ENCODE measurements around the gene MYO7A. TPM values are rescaled to one million over a fixed set of nuclear protein-coding genes. Genes with fewer than 3 reads are reported as not detected.

The MYO7A gene
- polyA plus RNA-seq, 1 donor (not counting 4 experiments of a cell fraction or from before 2014, with no cell fraction given), result 0.75 TPM

DNA sequence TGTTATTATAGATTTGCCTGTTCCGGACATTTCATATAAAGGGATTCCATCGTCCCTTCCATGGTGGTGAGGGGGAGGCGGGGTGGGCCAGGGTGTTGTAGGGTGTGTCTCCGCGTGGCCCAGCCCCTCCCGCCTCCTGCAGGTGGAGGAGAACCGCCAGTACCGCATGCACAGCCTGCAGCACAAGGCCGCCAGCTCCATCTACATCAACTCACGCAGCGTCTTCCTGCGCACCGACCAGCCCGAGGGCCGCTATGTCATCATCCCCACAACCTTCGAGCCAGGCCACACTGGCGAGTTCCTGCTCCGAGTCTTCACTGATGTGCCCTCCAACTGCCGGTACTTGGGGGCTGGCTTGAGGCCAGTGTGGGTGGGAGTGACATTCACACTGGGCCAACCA, 7.5 kb upstream of the MYO7A start:
- Histone ChIP-seq H3K4me2 (ENCODE audit: control insufficient read depth, extremely low read depth, insufficient read depth, low read depth, low read length) (no peak overlapping the region), H3K9me3 (ENCODE audit: control insufficient read depth, low read depth, low read length) (no peaks in the 10 kb centered on the region), H3K9ac (ENCODE audit: control insufficient read depth, extremely low read depth, insufficient read depth, low read length) (no peak overlapping the region), H3K9me1 (ENCODE audit: control insufficient read depth, extremely low read depth, insufficient read depth, low read length) (no peaks in the 10 kb centered on the region), H3K79me2 (ENCODE audit: control insufficient read depth, insufficient read depth, low read length) (no peaks in the 10 kb centered on the region), H3K4me1 (ENCODE audit: control insufficient read depth, extremely low read depth, insufficient read depth, low read length) (no peaks in the 10 kb centered on the region), H2AFZ (ENCODE audit: control insufficient read depth, low read length) (no peak overlapping the region), H3K27me3 (ENCODE audit: control insufficient read depth, extremely low read depth, insufficient read depth, low read length) (no peaks in the 10 kb centered on the region), H3K27ac (ENCODE audit: control insufficient read depth, insufficient read depth, low read length) (no peak overlapping the region), H3K4me3 (ENCODE audit: control insufficient read depth in 2 of 3, extremely low read depth in 1 of 3, insufficient read depth in 2 of 3, low read depth in 1 of 3, low read length in 3 of 3) (no peak overlapping the region), H4K20me1 (ENCODE audit: control insufficient read depth, extremely low read depth, insufficient read depth, low read length) (no peaks in the 10 kb centered on the region), H3K36me3 (ENCODE audit: control insufficient read depth in 2 of 2, extremely low read depth in 1 of 2, insufficient read depth in 2 of 2, low read length in 2 of 2) (no peaks in the 10 kb centered on the region)
- dilution Hi-C loops (cut with MboI; ENCODE audit: extremely low pct_ligation_motif_present, low sequenced_read_pairs), result no loop called here
- DNase-seq (ENCODE audit: low read depth, low spot score) (no peak), FAIRE-seq (no peak)
- TF ChIP-seq, protein P1, sequence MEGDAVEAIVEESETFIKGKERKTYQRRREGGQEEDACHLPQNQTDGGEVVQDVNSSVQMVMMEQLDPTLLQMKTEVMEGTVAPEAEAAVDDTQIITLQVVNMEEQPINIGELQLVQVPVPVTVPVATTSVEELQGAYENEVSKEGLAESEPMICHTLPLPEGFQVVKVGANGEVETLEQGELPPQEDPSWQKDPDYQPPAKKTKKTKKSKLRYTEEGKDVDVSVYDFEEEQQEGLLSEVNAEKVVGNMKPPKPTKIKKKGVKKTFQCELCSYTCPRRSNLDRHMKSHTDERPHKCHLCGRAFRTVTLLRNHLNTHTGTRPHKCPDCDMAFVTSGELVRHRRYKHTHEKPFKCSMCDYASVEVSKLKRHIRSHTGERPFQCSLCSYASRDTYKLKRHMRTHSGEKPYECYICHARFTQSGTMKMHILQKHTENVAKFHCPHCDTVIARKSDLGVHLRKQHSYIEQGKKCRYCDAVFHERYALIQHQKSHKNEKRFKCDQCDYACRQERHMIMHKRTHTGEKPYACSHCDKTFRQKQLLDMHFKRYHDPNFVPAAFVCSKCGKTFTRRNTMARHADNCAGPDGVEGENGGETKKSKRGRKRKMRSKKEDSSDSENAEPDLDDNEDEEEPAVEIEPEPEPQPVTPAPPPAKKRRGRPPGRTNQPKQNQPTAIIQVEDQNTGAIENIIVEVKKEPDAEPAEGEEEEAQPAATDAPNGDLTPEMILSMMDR (optimal IDR thresholded peaks at IDR 0.05 in 1 of 3, IDR thresholded peaks at IDR 0.05 in 1 of 3, conservative IDR thresholded peaks at IDR 0.05 in 1 of 3; ENCODE audit: extremely low read depth in 1 of 3, insufficient read depth in 2 of 3, low read length in 3 of 3), result no peak
- no peak for TF ChIP-seq EZH2 (IDR thresholded peaks at IDR 0.05; ENCODE audit: low read length)

DNA sequence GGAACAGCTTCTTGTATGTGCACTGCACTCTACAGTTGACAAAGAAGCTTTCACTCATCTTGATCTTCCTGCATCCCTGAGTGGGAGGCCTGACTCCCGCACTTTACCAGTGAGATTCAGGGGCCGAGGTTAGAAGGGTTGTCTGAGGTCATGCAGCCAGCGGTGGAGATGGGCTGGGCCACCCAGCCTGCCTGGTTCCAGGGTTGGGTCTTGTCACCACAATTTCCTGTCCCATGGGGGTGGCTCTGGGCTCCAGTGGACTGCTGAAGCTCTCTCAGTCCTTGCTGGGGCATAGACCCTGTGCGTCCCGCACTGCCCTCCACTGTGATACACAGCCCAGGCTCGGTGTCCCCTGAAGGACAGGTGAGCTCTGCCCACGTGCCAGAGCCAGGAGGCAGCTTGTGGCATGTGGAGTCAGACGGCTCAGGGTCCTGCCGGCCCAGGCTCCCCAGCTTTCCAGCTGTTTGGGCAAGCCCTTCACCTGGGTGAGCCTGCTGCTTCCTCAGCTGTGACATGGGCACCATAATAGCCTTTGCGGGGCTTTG, 6.9 kb upstream of the MYO7A start:
- Histone ChIP-seq H3K9me1 (ENCODE audit: control insufficient read depth, extremely low read depth, insufficient read depth, low read length) (no peaks in the 10 kb centered on the region), H3K27ac (ENCODE audit: control insufficient read depth, insufficient read depth, low read length) (no peak overlapping the region), H3K9me3 (ENCODE audit: control insufficient read depth, low read depth, low read length) (no peaks in the 10 kb centered on the region), H3K4me2 (ENCODE audit: control insufficient read depth, extremely low read depth, insufficient read depth, low read depth, low read length) (no peak overlapping the region), H3K36me3 (ENCODE audit: control insufficient read depth in 2 of 2, extremely low read depth in 1 of 2, insufficient read depth in 2 of 2, low read length in 2 of 2) (no peaks in the 10 kb centered on the region), H3K79me2 (ENCODE audit: control insufficient read depth, insufficient read depth, low read length) (no peaks in the 10 kb centered on the region), H3K27me3 (ENCODE audit: control insufficient read depth, extremely low read depth, insufficient read depth, low read length) (no peaks in the 10 kb centered on the region), H3K4me3 (ENCODE audit: control insufficient read depth in 2 of 3, extremely low read depth in 1 of 3, insufficient read depth in 2 of 3, low read depth in 1 of 3, low read length in 3 of 3) (no peak overlapping the region), H4K20me1 (ENCODE audit: control insufficient read depth, extremely low read depth, insufficient read depth, low read length) (no peaks in the 10 kb centered on the region), H3K4me1 (ENCODE audit: control insufficient read depth, extremely low read depth, insufficient read depth, low read length) (no peaks in the 10 kb centered on the region), H2AFZ (ENCODE audit: control insufficient read depth, low read length) (no peak overlapping the region), H3K9ac (ENCODE audit: control insufficient read depth, extremely low read depth, insufficient read depth, low read length) (no peak overlapping the region)
- TF ChIP-seq EZH2 (IDR thresholded peaks at IDR 0.05; ENCODE audit: low read length), result no peak
- TF ChIP-seq, protein P1 (optimal IDR thresholded peaks at IDR 0.05 in 1 of 3, IDR thresholded peaks at IDR 0.05 in 1 of 3, conservative IDR thresholded peaks at IDR 0.05 in 1 of 3; ENCODE audit: extremely low read depth in 1 of 3, insufficient read depth in 2 of 3, low read length in 3 of 3), result no peak
- dilution Hi-C loops (cut with MboI; ENCODE audit: extremely low pct_ligation_motif_present, low sequenced_read_pairs), result no loop called here
- no peak for FAIRE-seq
- DNase-seq (ENCODE audit: low read depth, low spot score), result no peak

Measured in keratinocyte (primary cell).